NT2/D1 (cell line): Measurements from ENCODE around the gene SARS1.

Experiments used
- YY1 ChIP-seq: IDR thresholded peaks from 2 replicates; pipeline ENCODE4 v1.6.1; 2011; ENCODE audit not compliant: insufficient read length, insufficient read depth
- ZNF274 ChIP-seq: IDR thresholded peaks from 2 replicates; pipeline ENCODE4 v1.6.1; 2011; ENCODE audit warnings: mild to moderate bottlenecking, low read depth, low read length

DNA sequence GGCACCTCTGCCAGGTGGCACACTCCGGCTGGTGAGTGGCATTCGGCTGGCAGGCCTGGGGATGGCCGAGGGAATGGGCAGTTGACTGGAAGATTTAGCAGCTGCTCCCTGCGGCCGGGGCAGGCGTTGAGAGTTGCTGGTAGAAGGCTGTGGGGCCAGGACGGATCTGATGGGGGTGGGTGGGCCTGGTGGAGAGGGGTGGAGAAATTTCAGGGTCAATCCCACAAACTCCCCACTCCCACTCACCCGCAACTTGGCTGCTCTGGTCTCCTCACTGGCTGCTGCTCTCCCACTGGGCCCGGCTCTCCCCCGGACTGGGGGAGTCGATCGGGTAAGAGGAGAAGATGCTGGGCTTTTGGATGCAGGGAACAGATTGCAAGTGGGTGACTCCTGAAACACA lies 67.1 kb downstream of the SARS1 start:
- no peak for TF ChIP-seq ZNF274
- TF ChIP-seq YY1: no peak
